G401 (cell line): ENCODE data around the gene MAP1LC3B2. TPM values are rescaled to one million over a fixed set of nuclear protein-coding genes. Genes with fewer than 3 reads are reported as not detected.

Experiments
- DNase-seq: peaks from one replicate; pipeline ENCODE4 v3.0.0-alpha.2; 2015; ENCODE audit warnings: low spot score
- in situ Hi-C: cut with HindIII; loops from 2 replicates; pipeline ENCODE4 v1.10.0; 2016; ENCODE audit warnings: low sequenced_read_pairs, mixed read lengths
- total RNA-seq: library from RNA; depleted of rRNA; stranded (reverse); fragments of >200 nt; shearing (Covaris generic); gene quantifications from 2 replicates; pipeline ENCODE4 v1.2.3, GENCODE V29; 2014; rRNA removed

The MAP1LC3B2 gene
- total RNA-seq, 1 experiment from 2014 or later, result 0.34 TPM

DNA sequence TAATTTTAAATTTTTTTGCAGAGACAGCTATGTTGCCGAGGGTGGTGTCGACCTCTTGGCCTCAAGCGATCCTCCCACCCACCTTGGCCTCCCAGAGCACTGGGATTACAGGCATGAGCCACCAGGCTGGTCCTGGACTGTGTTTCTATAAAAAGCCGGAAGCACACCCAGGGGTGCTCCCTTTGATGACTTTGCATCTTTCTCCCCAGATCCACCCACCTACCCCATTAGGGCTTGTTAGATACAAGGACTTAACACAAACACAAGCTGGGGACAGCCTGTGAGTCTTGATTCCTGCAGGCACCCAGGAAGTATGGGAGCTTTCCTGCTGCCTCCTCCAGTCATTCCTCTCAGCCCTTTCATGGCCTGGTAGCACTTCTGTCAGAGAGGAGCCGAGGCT, 67.0 kb downstream of the MAP1LC3B2 start:
- in situ Hi-C loops, result no loop called here
- DNase-seq, result no peak

Other genes with a start within 250 kb of the MAP1LC3B2 start
- gene SPRING1, start 178.7 kb downstream of the MAP1LC3B2 start, total RNA-seq, result 37.4 and 46.3 TPM in 2 replicates
- 5.3 and 7.8 TPM in 2 replicates for gene RNFT2, start 178.9 kb downstream of the MAP1LC3B2 start, total RNA-seq